HG03280 (cell line): ENCODE results near the gene LSP1.

Experiments
- ATAC-seq: cut with Tn5 transposase; IDR thresholded peaks from one replicate; pipeline ENCODE4 v1.9.1; 2021; ENCODE audit warnings: mild to moderate bottlenecking, moderate library complexity; ENCODE audit not compliant: unreplicated experiment

Gene LSP1

DNA sequence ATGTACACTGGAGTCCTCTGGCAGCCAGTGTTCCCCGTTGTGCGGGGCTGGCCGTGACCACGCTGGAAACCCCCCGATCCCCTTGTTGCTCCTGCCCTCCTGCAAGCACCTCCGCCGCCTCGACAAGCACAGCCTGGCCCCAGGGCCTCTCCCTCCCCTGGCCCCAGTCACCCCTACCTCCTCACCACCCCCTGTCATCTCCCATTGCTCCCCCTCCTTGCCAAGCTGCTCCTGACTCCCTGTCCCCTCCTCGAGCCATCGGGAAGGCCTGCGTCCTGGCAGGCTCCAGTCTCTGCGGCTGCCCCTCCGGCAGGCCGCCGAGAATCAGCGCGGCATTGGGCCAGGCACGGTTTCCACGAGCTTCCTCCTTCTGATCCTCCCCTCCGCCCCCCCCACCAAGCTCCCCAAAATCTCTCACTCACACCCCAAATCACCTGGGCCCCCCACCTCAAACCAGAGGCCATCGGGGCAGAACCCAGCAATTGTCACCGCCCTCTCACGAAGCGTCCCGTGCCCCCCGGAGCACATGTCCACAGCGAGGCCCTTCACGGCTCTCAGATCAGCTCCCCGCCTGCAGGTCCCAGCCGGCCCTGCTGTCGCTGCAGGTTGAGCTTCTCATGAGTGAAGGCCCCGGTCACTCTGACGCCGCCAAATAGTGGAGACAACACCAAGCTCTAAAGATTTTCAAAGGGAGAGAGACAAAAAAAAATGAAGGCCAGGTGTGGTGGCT, 5.7 kb upstream of the LSP1 start:
- no peak for ATAC-seq

DNA sequence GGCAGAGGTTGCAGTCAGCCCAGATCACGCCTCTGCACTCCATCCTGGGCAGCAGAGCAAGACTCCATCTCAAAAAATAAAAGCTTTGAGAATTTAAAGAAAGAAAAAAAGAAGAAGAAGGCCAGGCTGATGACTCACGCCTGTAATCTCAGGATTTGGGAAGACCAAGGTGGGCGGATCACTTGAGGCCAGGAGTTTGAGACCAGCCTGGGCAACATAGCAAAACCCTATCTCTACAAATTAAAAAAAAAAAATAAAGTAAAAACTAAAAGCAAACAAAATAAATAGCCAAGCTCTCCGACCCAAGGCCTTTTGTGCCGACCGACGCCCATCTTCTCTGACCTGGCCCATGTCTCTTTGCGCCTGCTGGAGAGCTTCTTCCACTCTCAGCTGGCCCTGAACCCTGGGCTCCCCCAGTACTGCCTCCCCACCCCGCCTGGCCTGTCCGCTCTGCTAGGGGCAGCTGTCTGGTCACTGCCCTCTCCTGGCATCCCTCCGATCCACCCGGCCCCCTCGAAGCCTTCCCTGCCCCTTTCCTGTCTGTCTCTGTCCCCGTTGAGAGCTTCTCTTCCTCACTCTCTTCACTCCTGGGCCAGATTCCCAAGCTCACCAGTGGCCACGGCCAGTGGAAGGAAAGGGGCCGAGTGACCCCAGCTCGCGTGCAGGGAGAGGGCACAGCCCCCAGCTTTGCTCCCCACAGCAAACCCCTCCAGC, 4.8 kb upstream of the LSP1 start:
- no peak for ATAC-seq

DNA sequence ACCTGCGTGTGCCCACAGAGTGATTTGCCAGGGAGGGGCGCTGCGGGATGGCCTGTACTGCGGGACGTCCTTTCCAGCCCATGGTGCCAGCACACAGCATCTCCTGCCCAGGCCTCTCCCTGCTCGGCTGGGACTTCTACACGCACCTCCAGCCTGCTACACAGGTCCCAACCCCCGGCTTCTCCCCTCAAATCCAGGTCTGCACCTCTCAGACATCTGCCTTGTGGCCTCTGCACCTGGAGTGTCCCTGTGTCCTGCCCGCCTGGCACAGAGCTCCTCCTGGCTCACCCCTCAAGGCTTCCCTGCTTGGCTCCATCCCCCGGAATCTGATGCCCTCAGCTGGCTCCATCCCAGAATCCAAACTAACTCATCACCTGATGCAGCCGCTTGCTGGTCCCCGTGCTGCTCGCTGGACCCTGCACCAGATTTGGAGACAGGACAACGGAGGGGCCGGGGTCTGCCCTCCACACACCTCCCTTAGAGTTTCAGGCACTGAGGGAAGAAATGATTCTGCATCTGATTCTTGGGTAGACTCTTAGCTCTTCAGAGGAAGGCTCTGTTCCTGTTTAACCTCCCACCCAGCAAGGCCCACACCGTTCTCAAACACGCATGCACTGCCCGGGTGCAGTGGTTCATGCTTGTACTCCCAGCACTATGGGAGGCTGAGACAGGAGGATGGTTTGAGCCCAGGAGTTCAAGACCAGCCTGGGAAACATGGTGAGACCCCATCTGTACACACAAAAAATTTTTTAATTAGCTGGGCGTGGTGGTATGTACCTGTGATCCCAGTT, 4.0 kb upstream of the LSP1 start:
- ATAC-seq: no peak

DNA sequence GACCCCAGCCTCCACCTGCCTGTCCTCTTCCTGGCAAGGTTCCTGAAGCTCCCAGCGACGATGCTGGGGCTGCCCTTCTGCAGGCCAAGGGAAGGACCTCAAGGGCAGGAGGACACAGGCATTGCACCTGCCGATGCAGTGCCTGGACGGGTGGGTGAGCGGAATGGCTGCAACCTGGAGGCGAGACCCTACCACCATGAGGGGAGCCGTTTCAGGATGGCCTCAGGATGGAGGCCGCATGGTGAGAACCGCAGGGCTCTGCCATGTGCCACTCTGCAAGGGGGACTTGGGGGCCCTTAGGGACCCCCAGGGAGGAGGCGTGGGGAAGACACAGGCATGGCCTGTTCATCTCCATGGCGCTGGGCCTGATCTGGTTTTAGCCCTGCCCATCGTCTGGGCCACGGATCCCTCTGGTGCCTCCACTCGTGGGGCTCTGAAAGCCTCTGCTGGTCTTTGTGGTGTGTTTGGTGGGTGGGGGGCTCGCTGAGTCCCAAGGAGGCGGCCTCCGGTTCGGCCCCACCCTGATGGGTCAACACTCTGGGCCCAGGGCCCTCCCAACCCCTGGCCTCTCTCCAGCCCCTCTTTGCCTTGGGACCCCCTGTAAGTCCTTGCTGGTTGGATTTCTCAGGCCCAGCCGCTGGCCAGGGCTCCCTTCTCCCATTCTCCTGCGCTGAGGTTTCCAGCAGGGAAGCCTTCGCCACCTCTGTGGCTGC, 1.3 kb upstream of the LSP1 start:
- no peak for ATAC-seq

DNA sequence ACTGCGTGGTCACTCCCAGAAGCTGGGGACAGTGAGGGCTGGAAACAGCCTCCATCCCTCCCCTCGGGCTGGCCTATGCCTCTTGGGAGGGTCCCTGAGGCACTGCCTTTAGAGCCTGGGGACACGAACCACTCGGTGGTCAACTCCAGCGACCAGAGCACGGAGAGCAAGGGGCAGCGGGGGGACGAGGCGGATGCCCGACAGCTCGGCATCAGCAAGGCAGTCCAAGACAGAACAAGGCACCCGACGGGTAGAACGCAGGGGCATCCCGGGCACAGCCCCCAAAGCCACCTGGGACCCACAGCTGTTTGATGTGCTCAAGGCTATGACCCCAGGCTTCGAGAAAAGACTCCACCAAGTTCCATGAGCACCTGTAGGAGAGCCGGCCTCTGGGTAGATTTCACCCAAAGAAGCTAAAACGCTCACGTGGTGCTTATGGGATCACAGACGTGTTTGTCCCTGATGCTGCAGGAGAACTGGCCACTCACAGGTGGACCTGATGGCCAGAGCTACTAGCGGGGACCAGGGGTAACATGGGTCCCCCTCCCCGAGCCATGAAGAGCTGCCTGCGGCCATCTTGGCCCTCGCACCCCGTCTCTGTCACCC, 510 bp upstream of the LSP1 start:
- ATAC-seq: peak; percentile 0

DNA sequence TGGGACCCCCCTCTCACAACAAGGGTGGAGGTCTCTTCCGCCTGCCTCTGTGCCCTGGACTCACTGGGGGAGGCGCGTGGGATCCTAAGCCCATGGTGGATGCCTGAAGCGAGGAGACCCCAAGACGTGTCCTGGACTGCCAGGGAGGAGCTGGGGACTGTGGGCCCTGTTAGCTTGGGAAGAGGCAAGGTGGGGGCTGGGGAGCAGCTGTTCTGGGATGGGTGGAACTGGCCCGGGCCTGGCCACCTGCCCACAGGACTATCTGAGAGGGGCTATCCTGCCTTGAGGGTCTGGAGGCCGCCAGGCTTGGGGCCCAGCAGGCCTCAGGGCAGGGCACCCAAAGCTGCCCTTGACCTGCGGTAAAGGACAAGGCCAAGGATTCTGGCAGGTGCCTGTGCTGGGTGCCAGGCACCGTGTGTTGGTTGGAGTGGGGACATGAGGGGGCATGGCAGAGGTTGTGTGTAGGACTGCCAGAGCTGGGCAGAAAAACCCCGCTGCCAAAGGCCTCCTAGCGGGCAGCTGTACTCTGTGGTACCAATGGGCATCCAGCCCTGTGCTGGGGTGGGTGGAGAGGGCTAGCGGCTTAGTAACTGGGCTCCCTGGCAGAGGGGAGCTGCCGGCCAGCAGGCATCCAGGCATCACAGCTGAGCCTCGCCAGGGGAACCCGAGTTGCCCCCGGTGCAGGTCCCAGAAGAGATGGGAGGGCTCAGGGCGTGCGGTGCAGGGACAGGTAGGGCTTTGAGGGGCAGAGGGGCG, 670 bp downstream of the LSP1 start:
- ATAC-seq: no peak

DNA sequence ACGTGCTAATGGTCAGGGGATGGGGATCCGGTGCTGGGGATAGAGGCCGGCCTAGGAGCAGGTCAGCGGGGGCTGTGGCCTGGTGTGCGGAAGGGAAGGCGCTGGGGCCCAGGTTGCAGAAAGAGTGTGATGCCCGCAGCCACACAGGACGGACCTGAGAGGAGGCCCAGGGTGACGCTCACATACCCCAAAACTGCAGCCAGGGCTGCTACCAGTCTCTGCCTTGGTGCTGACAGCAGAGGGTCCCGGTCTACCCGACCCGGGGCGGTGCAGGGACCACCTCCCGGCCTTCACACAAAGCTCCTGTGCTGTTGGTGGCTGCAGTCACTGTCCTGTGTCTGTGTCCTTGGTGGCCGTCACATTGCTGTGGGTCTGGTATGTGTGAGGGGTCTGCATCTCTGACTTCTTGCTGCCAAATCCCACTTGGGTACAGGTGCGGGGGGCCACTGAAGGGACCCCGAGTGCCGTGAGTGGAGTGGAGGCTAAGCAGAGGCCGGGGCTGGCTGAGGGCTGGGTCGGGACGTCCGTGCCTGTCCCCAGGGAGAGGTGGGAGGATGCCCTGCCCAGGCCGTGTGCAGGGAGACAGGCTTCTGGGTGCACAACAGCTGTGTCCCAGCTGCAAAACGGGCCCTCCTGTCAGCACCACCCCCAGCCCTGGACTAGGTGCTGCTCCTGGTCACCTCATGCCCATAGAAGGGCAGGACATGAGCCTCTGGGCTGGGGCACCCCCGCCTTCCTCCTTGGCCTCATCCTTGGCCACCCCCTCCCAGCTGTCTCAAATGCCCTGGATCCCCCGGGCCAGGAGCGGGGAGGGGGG, 1.5 kb downstream of the LSP1 start:
- ATAC-seq: peak; percentile 18

DNA sequence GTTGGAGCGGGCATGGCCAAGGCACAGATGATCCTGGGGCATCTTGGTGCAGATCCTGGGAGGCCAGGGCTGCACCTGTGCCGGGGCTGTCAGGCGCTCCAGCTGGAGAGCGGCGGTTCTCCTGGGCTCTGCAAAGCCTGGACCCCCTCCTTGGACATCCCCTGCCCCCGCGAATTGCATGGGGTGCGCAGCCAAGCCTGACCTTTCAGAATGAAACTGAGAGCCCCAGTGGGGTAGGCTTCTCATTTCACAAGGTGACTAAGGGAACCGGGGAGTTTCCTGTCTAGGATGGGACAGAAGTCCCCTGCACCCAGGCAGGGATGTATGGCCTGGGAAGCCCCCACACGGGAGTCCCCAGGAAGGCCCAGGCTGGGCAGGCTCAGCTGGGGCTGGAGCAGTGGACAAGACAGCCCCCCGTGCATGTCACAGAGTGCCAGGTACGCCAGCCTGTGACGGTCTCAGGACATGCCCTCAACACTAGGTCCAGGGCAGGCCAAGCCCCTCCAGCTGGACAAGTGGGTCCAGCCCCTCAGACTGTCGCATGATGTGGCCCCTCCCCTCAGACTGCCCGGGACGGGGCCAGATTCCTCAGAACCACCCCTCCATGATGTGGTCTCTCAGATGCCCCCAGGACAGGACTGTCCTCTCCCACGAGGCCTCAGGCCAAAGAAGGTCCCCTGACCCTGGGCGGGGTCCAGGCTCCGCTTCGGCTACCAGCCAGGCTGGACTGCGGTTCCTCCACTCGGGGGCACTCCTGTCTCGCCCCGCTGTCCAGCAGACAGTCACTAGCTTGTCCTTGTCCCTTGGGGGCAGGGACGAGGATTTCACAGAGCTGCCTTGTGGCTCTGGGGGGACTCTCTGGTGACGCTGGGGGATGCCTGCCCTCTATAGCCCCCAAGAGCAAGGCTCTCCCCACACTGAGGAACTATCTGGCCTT, 2.3 kb downstream of the LSP1 start:
- peak; percentile 23 for ATAC-seq

DNA sequence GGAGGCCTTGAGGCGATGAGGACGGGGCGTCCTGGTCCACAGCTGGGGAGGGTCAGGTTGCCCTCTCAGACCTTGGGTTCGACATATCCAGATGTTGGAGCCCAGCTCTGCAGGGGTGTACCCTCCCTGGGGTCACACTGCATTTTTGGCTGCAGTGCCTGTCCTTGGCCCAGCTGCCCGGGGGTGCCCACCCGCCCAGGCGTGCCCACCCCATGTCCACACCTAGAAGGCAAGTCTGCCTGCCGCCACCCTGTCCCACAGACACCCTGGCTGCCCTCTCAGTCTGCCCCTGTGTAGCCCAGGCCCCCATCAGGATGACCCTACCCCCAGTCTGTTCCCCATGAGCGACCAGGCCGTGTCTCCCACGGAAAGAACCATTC, 3.0 kb downstream of the LSP1 start:
- ATAC-seq: no peak

DNA sequence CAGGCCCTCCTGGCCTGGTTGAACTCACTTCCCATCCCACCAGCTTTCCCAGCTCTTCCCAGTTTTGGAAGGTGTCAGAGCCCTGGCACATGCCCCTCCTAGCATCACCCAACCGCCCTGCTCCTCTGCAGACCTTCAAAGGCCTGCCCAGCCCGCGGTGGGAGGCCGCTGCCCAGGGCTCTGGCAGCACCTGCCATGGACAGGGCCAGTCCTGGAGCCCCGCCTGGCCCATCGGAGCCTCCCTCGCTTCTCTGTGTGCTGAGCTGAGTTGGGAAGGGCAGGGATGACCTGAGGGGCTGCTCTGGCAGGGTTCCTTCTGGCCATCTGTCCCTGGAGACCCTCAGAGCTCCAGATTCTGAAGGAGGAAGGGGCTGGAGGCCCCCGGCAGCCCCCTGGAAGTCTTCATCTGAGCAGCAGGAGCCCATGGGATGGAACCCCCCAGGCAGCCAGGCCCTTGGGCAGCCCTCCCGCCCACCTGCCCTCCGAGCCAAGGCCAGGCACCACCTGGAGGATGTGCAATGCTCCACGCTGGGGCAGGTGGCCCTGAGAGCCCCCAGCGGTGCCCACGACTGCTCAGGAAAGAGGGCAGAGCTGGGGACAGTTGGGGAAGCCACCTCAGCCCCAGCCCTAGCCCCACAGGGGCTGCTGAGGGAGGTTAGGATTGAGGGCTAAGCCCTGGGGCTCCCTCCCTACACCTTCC, 3.6 kb downstream of the LSP1 start:
- no peak for ATAC-seq

DNA sequence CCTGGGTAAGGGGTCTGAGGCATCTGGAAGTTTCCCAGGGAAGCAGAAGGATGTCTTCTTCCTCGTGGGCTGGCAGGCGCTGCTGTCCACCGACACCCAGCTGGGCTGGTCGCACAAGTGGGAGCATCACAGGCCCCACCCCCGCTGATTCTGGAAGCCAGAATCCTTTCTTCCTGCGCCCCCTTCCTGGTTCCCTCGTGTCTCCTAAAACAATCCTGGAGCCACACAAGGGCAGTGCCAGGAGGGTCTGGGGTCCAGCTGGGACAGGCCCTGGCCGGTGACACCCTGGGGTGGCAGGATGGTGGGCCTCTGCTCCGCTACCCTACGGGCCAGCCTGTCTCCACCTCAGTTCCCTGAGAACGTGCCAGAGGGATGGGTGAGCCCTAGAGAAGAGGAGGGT, 4.2 kb downstream of the LSP1 start:
- ATAC-seq: no peak

DNA sequence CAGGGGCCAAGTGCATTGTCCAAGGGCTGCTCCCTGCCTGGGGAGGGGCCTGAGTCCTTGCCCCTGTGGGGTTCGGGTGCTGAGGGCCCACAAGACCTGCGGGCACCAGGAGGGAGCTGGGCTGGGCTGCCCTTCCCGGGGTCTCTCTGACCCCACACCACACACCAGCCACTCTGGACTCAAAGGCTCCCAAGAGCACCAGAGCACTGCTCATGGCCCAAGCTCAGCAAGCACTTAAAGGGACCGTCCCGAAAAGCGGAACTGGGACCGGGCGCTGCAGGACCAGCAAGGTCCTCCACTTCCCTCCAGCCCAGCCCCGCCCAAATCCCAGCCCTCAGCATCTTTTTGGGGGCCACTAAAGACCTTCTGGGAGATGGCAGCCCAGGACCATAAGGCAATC, 5.3 kb downstream of the LSP1 start:
- ATAC-seq: no peak

DNA sequence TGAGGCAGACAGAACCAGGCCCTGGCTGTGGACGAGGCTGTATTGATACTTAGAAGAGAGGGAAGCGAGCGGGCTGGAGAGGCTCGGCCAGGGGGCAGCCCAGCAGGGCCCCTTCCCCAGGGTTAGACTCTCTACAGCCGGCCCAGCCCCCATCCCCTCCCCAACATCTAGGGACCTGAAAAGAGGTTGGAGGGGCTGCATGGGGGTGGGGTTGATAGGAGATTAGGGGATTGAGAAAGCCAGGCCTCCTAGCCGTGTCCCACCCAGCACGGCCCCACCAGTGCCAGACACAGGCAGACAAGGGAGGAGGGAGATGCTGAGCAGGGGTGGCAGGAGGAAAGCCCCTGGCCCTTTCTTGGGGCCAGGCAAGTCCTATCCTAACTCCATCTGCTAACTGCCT, 5.7 kb downstream of the LSP1 start:
- ATAC-seq: no peak

DNA sequence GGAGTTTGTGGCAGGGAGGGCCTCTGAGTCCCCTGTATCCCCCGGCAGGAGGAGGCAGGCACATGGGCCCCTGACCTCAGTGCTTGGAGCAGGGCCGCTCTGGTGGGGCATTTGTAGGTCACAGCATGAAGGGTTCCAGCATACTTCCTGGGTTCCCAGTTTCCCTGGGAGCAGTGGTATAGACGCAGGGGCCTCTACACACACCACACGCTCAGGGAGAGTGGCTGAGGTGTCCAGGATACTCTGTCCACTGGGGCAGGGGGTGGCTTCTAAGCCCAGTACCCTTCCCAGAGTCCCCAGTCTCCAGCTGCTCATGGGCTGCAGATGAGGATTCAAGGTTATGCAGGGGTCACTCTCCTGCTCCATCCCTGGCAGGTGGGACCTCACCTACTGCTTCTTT, 6.1 kb downstream of the LSP1 start:
- ATAC-seq: no peak

DNA sequence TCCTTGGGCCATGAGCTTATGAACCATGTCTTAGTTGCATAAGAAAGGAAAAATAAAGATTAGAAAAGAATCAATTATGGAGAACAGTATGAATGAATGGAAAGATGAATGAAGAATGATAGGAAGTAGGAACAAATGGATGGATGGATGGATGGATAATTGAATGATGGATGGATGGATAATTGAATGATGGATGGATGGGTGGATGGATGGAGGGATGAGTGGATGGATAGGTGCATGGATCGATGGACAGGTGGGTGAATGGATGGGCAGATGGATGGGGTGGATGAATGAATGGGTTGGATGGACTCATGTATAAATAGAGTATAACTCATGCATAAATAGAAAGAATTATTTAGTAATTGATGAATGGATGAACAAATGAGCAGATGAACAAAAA, 7.2 kb downstream of the LSP1 start:
- ATAC-seq: no peak

DNA sequence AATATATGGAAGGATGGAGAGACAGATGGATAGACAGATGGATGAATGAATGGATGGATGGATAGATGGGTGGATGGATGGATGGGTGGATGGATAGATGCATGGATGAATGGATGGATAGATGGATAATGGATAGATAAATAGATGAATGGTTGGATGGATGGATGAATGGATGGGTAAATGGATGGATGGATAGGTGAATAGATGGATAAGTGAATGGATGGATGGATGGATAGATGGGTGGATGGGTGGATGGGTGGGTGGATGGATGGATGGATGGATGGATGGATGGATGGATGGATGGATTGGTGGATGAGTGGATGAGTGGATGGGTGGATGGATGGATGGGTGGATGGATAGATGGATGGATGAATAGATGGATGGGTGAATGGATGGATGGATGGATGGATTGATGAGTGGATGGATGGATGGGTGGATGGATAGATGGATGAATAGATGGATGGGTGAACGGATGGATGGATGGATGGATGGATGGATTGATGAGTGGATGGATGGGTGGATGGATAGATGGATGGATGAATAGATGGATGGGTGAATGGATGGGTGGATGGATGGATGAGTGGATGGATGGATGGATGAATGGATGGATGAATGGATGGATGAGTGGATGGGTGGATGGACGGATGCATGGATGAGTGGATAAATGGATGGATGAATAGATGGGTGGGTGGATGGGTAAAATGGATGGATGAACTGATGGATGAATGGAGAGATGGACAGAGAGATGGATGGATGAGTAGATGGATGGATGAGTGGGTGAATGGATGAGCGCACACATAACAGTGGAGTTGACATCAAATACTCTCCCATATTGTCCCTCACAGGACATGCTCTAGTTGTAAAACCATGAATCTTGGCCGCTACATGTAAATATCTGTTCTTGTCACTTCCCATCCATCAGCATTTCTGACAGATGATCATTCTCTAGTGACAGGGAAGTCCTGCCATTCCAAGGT, 8.8 kb downstream of the LSP1 start:
- no peak for ATAC-seq
